ENCODE results near the gene HLA-DRA.

The HLA-DRA gene

DNA sequence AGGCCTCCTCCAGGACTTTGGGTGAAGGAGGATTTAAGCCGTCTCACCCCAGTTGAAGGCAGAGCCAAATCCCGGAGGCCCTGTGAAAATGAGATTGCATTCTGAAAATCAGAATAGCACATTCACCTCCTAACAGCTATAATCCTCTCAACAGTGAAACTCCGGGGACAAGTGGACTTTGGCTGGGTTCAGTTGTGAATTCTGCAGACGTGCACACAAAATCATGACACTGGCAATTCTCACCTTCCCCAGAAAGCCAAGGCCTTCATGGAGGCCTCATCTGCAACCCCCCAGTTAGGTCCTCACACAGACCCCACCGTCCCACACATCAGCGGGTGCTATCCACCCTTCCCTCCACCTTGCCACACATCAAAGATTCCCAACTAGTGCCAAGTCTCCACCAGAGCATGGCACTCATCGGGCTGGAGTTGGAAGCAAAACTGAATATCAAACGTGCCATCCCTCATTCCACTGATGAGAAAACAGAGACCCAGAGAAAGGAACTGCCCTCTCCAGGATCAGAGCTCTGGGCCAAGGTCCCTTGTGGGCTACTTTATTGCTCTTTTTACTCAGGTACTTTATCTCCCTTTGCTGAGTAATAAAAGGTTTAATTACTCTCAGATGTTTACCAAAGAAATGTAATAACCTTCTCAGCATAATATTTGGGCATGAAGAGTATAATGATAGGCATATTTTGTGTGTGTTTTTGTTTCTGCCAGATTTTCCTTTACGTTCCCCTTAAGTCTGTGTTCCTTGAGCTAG is 27.9 kb upstream of the HLA-DRA start:
- Histone ChIP-seq H3K9me3 (ENCODE audit: control insufficient read depth in 1 of 2, low read length in 2 of 2) (no peaks in the 10 kb centered on the region), H3K4me1 (ENCODE audit: control insufficient read depth in 1 of 2, insufficient read depth in 2 of 2, low read length in 2 of 2) (no peaks in the 10 kb centered on the region), H3K4me3 (ENCODE audit: low read depth in 1 of 2, low read length in 2 of 2) (no peak overlapping the region), H3K27me3 (ENCODE audit: low read depth, low read length) (peaks cover 13% of the 10 kb centered on the region), H3K36me3 (ENCODE audit: control insufficient read depth in 1 of 2, insufficient read depth in 2 of 2, low read length in 2 of 2) (no peaks in the 10 kb centered on the region), H3K27ac (ENCODE audit: low read length) (no peak overlapping the region)

DNA sequence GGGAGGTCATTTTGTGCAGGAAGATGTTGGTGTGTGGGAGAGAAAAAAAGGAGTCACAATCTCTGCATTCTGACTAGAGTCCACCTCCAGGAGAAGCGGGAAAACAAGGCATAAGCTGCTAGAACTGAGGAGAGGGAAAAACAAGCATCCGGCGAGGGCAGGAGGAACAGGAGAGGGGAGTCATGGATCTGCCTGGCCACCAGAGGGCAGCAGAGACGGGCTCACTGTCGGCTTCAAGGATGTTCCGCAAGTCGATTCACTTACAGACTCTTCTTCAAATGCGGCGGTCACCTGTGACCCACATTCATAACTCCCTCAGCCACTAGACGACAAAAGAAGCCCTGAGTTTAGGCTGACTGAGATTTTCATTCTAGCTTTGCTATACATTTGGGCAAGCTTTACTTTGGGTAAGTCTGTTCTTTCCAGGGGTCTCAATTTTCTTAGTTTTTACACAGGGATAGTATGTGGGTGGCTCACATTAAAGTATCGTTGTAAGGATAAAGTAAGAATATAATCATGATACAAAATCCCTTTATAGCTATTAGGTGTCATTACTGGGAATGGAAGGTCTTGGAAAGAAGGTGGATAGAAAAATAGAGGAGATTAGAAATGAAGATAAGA is 26.1 kb upstream of the HLA-DRA start:
- peaks cover 13% of the 10 kb centered on the region for H3K27me3 ChIP-seq (ENCODE audit: low read depth, low read length)

DNA sequence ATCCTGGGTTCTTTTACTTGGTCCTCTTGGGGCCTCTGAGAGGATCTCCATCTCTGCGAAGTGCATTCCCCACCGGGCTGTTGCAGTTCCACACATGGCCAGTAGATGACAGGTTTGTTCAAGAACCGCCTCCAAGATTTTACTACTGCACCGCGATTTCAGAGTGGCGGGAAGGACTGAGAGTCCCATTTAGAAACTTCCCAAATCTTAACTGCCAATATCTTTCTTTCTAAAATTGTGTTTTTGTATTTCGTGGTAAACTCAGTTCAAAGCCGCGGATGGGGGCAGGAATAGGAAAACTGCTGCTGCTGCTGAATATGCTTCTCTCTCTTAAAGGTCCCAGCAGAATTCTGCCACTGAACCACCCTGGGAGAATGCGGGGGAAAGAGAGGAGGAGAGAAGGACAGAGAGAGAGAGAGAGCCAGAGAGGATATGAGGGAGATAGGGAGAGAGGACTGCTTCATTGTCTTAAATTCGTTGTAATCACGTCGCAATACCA is 24.1 kb upstream of the HLA-DRA start:
- Histone ChIP-seq H3K27me3 (ENCODE audit: low read depth, low read length) (peaks cover 13% of the 10 kb centered on the region), H3K4me3 (ENCODE audit: low read depth in 1 of 2, low read length in 2 of 2) (no peak overlapping the region)

More for the DNA sequence above, 26.1 kb upstream of the HLA-DRA start:
- H3K4me3 ChIP-seq (ENCODE audit: low read depth in 1 of 2, low read length in 2 of 2) = no peak overlapping the region
- H3K9me3 ChIP-seq (ENCODE audit: control insufficient read depth in 1 of 2, low read length in 2 of 2) = no peaks in the 10 kb centered on the region
- H3K27ac ChIP-seq (ENCODE audit: low read length) = no peak overlapping the region
- H3K36me3 ChIP-seq (ENCODE audit: control insufficient read depth in 1 of 2, insufficient read depth in 2 of 2, low read length in 2 of 2) = no peaks in the 10 kb centered on the region
- no peaks in the 10 kb centered on the region for H3K4me1 ChIP-seq (ENCODE audit: control insufficient read depth in 1 of 2, insufficient read depth in 2 of 2, low read length in 2 of 2)

DNA sequence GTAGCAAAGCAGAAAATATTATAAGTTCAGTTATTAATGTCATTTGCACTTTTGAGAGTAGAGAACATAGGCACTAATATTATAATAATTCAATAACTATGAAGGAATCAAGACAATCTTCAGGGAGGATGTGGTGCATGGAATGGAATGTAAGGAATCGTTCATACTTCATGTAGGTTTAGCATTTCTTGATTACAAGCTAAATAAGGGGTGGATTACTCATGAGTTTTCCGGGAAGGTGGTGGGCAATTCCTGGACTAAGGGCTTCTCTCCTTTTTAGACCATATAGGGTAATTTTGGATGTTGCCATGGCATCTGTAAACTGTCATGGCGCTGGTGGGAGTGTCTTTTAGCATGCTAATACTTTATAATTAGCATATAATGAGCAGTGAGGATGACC is 23.7 kb upstream of the HLA-DRA start:
- H3K36me3 ChIP-seq (ENCODE audit: control insufficient read depth in 1 of 2, insufficient read depth in 2 of 2, low read length in 2 of 2) = no peaks in the 10 kb centered on the region
- peaks cover 13% of the 10 kb centered on the region for H3K27me3 ChIP-seq (ENCODE audit: low read depth, low read length)
- no peak overlapping the region for H3K4me3 ChIP-seq (ENCODE audit: low read depth in 1 of 2, low read length in 2 of 2)
- no peaks in the 10 kb centered on the region for H3K4me1 ChIP-seq (ENCODE audit: control insufficient read depth in 1 of 2, insufficient read depth in 2 of 2, low read length in 2 of 2)
- no peaks in the 10 kb centered on the region for H3K9me3 ChIP-seq (ENCODE audit: control insufficient read depth in 1 of 2, low read length in 2 of 2)
- H3K27ac ChIP-seq (ENCODE audit: low read length) = no peak overlapping the region

More for the DNA sequence above, 24.1 kb upstream of the HLA-DRA start:
- no peaks in the 10 kb centered on the region for H3K4me1 ChIP-seq (ENCODE audit: control insufficient read depth in 1 of 2, insufficient read depth in 2 of 2, low read length in 2 of 2)
- H3K27ac ChIP-seq (ENCODE audit: low read length) = no peak overlapping the region
- H3K36me3 ChIP-seq (ENCODE audit: control insufficient read depth in 1 of 2, insufficient read depth in 2 of 2, low read length in 2 of 2) = no peaks in the 10 kb centered on the region
- no peaks in the 10 kb centered on the region for H3K9me3 ChIP-seq (ENCODE audit: control insufficient read depth in 1 of 2, low read length in 2 of 2)

DNA sequence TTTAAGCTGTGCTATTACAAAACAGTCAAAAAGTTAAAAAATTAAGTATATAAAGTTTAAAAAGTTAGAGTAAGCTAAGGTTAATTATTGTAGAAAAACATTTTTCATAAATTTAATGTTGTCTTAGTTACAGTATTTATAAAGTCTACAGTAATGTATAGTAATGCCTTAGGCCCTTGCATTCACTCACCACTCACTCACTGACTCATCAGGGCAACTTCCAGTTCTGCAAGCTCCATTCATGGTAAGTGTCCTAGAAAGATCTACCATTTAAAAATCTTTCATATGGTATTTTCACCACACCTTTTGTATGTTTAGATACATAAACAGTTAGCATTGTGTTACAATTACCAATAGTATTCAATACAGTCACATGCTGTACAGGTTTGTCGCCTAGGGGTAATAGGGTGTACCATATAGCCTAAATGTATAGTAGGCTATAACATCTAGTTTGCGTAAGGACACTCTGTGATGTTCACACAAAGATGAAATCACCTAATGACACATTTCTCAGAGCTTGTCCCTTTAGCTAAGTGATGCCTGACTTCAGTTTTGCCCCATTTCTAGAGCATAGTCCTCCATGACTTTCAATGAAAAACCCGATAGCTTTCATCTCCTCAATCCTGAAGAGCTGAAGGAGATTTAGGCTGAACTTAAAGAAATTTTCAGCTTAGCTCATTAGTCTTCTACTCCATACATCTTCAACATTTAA is 14.9 kb upstream of the HLA-DRA start:
- Histone ChIP-seq H3K4me1 (ENCODE audit: control insufficient read depth in 1 of 2, insufficient read depth in 2 of 2, low read length in 2 of 2) (no peaks in the 10 kb centered on the region), H3K4me3 (ENCODE audit: low read depth in 1 of 2, low read length in 2 of 2) (no peak overlapping the region)

DNA sequence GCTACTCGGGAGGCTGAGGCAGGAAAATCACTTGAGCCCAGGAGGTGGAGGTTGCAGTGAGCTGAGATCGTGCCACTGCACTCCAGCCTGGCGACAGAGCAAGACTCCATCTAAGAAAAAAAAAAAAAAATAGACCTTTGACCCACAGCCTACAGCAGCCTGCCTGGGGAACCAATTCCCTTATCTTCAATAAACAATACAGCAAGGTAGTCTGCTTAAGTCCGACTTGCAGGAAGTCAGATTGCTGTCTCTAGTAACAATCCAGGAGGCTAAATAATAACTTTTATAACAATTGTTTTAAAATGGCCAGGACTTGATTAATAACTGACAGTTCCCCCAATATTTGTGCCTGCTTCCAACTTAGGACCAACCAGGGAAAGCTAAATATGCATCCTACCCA is 13.3 kb upstream of the HLA-DRA start:
- Histone ChIP-seq H3K36me3 (ENCODE audit: control insufficient read depth in 1 of 2, insufficient read depth in 2 of 2, low read length in 2 of 2) (no peaks in the 10 kb centered on the region), H3K9me3 (ENCODE audit: control insufficient read depth in 1 of 2, low read length in 2 of 2) (no peaks in the 10 kb centered on the region), H3K27me3 (ENCODE audit: low read depth, low read length) (no peaks in the 10 kb centered on the region), H3K27ac (ENCODE audit: low read length) (no peak overlapping the region), H3K4me1 (ENCODE audit: control insufficient read depth in 1 of 2, insufficient read depth in 2 of 2, low read length in 2 of 2) (no peaks in the 10 kb centered on the region), H3K4me3 (ENCODE audit: low read depth in 1 of 2, low read length in 2 of 2) (no peak overlapping the region)

More for the DNA sequence above, 14.9 kb upstream of the HLA-DRA start:
- Histone ChIP-seq H3K9me3 (ENCODE audit: control insufficient read depth in 1 of 2, low read length in 2 of 2) (no peaks in the 10 kb centered on the region), H3K36me3 (ENCODE audit: control insufficient read depth in 1 of 2, insufficient read depth in 2 of 2, low read length in 2 of 2) (no peaks in the 10 kb centered on the region), H3K27ac (ENCODE audit: low read length) (no peak overlapping the region), H3K27me3 (ENCODE audit: low read depth, low read length) (no peaks in the 10 kb centered on the region)

DNA sequence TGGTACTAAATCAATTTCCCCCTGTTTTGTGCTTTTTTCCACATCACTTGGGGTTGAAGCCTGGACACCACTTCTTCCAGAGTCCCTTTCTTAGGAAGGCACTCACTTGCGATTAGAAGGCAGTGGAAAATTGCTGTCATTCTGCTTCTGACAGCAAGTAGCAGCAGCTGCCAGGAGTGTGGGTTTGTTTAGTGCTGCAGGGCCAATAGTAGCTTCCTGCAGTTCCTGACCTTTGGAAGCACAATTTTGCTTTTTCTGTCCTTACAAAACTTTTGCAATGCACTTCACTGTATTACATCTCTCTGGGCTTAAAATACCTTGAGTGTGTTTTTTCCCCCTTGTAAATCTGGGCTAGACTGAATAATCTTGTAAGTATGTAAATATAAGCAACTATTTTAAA is 12.5 kb upstream of the HLA-DRA start:
- Histone ChIP-seq H3K27ac (ENCODE audit: low read length) (no peak overlapping the region), H3K27me3 (ENCODE audit: low read depth, low read length) (no peaks in the 10 kb centered on the region), H3K4me3 (ENCODE audit: low read depth in 1 of 2, low read length in 2 of 2) (no peak overlapping the region), H3K4me1 (ENCODE audit: control insufficient read depth in 1 of 2, insufficient read depth in 2 of 2, low read length in 2 of 2) (no peaks in the 10 kb centered on the region), H3K36me3 (ENCODE audit: control insufficient read depth in 1 of 2, insufficient read depth in 2 of 2, low read length in 2 of 2) (no peaks in the 10 kb centered on the region), H3K9me3 (ENCODE audit: control insufficient read depth in 1 of 2, low read length in 2 of 2) (no peaks in the 10 kb centered on the region)

DNA sequence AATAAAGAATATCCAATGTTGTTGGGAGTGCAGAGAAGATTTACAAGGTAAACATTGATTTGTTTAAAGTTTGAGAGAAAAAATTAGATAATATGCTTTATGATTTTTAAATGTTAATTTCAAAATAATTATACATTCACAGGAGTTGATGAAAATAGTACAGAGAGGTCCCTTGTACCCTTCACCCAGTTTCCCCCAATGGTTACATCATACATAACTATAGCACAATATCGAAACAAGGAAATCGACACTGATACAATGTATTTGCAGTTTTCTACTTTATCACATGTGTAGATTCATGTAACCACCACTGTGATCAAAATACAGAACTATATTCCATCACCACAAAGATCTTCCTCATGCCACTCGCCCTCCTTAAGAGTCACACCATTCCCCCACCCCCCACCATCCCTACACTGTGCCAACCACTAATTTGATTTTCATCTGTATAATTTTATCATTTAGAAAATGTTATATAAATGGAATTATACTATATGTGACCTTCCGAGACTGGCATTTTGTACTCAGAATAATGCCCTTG is 11.7 kb upstream of the HLA-DRA start:
- no peaks in the 10 kb centered on the region for H3K4me1 ChIP-seq (ENCODE audit: control insufficient read depth in 1 of 2, insufficient read depth in 2 of 2, low read length in 2 of 2)
- H3K27me3 ChIP-seq (ENCODE audit: low read depth, low read length) = no peaks in the 10 kb centered on the region
- H3K4me3 ChIP-seq (ENCODE audit: low read depth in 1 of 2, low read length in 2 of 2) = no peak overlapping the region
- H3K27ac ChIP-seq (ENCODE audit: low read length) = no peak overlapping the region
- no peaks in the 10 kb centered on the region for H3K36me3 ChIP-seq (ENCODE audit: control insufficient read depth in 1 of 2, insufficient read depth in 2 of 2, low read length in 2 of 2)
- no peaks in the 10 kb centered on the region for H3K9me3 ChIP-seq (ENCODE audit: control insufficient read depth in 1 of 2, low read length in 2 of 2)

DNA sequence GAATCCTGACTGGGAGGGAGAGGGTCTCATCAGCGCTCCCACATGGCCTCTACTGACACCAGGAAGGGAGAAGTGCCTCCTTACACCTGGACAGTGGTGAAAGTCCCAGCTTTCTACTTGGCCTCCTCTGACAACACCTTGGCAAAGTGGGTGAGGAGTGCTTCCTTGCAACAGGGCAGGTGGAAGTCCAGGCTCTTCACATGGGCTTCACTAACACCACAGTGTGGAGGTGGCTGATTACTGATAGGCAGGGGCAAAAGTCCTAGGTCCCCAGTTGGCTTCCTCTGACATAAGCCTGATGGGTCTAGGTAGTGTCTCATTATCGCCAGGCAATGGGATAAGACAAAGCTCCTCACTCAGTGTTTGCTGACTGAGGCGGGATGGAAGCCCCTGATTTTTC is 9.5 kb upstream of the HLA-DRA start:
- H3K9me3 ChIP-seq (ENCODE audit: control insufficient read depth in 1 of 2, low read length in 2 of 2) = no peaks in the 10 kb centered on the region
- H3K4me3 ChIP-seq (ENCODE audit: low read depth in 1 of 2, low read length in 2 of 2) = no peak overlapping the region
- no peaks in the 10 kb centered on the region for H3K27me3 ChIP-seq (ENCODE audit: low read depth, low read length)
- no peaks in the 10 kb centered on the region for H3K36me3 ChIP-seq (ENCODE audit: control insufficient read depth in 1 of 2, insufficient read depth in 2 of 2, low read length in 2 of 2)
- H3K4me1 ChIP-seq (ENCODE audit: control insufficient read depth in 1 of 2, insufficient read depth in 2 of 2, low read length in 2 of 2) = no peaks in the 10 kb centered on the region
- H3K27ac ChIP-seq (ENCODE audit: low read length) = no peak overlapping the region

DNA sequence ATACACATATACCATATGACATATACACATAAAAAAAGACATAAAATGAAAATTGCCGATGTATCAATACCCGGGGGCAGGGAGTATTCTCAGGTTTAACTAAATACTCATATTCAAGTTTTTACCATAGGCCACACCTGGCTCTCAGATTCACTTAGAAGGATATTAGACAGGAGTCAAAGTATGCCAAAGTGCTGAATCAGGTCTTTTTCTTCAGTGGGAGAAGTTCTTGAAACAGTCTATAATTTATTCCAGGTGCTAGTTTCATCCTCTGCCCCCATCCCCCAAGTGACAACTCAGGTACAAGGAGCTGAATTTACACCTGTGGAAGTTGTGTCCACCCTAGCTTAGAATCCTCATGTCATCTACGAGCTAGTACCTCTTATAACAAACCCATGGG is 8.5 kb upstream of the HLA-DRA start:
- H3K27ac ChIP-seq (ENCODE audit: low read length) = no peak overlapping the region
- no peaks in the 10 kb centered on the region for H3K4me1 ChIP-seq (ENCODE audit: control insufficient read depth in 1 of 2, insufficient read depth in 2 of 2, low read length in 2 of 2)
- no peak overlapping the region for H3K4me3 ChIP-seq (ENCODE audit: low read depth in 1 of 2, low read length in 2 of 2)
- no peaks in the 10 kb centered on the region for H3K9me3 ChIP-seq (ENCODE audit: control insufficient read depth in 1 of 2, low read length in 2 of 2)
- no peaks in the 10 kb centered on the region for H3K36me3 ChIP-seq (ENCODE audit: control insufficient read depth in 1 of 2, insufficient read depth in 2 of 2, low read length in 2 of 2)
- no peaks in the 10 kb centered on the region for H3K27me3 ChIP-seq (ENCODE audit: low read depth, low read length)

DNA sequence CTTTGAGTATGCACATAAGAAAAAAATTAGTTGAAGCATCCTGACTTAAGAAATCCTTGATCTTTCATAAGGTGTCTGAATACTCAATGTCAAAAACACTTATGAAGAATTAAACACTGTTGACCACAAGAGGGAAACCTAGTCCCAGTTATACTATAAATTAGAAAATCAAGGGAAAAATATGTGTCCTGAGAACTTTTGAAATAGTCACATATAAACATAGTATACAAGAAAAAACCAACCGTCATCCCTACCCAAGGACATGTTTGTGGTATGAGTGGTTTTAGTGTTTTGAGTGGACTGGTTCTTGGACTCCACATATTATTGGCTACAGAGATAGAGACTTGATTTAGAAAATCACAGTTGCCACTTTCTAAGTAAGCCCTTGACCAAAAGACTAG is 7.6 kb upstream of the HLA-DRA start:
- Histone ChIP-seq H3K27ac (ENCODE audit: low read length) (no peak overlapping the region), H3K27me3 (ENCODE audit: low read depth, low read length) (no peaks in the 10 kb centered on the region)

More for the DNA sequence above, 7.6 kb upstream of the HLA-DRA start:
- Histone ChIP-seq H3K36me3 (ENCODE audit: control insufficient read depth in 1 of 2, insufficient read depth in 2 of 2, low read length in 2 of 2) (no peaks in the 10 kb centered on the region), H3K9me3 (ENCODE audit: control insufficient read depth in 1 of 2, low read length in 2 of 2) (no peaks in the 10 kb centered on the region), H3K4me3 (ENCODE audit: low read depth in 1 of 2, low read length in 2 of 2) (no peak overlapping the region), H3K4me1 (ENCODE audit: control insufficient read depth in 1 of 2, insufficient read depth in 2 of 2, low read length in 2 of 2) (no peaks in the 10 kb centered on the region)

Data from muscle layer of duodenum (tissue), 2 donors.